ENCODE data around the gene MAPRE2.

DNA sequence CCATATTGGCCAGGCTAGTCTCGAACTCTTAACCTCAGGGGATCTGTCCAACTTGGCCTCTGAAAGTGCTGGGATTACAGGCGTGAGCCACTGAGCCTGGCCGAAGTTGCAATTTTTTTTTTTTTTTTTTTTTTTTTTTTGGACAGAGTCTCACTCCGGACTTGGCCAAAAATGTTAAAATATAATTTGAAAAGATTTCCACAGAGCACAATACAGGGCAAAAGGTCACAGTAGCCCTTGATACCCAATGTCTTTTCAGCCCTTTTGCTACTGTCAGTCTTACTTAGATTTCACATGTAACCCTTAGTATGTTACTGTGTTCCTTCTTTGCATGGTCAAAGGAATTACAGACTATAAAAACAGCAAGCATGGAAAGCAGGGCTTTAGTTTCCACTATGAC lies 42.6 kb upstream of the MAPRE2 start:
- TF ChIP-seq, protein P1, sequence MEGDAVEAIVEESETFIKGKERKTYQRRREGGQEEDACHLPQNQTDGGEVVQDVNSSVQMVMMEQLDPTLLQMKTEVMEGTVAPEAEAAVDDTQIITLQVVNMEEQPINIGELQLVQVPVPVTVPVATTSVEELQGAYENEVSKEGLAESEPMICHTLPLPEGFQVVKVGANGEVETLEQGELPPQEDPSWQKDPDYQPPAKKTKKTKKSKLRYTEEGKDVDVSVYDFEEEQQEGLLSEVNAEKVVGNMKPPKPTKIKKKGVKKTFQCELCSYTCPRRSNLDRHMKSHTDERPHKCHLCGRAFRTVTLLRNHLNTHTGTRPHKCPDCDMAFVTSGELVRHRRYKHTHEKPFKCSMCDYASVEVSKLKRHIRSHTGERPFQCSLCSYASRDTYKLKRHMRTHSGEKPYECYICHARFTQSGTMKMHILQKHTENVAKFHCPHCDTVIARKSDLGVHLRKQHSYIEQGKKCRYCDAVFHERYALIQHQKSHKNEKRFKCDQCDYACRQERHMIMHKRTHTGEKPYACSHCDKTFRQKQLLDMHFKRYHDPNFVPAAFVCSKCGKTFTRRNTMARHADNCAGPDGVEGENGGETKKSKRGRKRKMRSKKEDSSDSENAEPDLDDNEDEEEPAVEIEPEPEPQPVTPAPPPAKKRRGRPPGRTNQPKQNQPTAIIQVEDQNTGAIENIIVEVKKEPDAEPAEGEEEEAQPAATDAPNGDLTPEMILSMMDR (IDR thresholded peaks at IDR 0.05): no peak
- no peak for TF ChIP-seq POLR2A (IDR thresholded peaks at IDR 0.05)
